Measurements from ENCODE around the gene BCAR1. TPM values are rescaled to one million over a fixed set of nuclear protein-coding genes. Genes with fewer than 3 reads are reported as not detected.

BCAR1 gene
- total and polyA plus RNA-seq, 10 of the 15 experiments (the other 5 are each of a cell fraction or from before 2014, with no cell fraction given): 0.13 to 14.1 (median 2.8) TPM; not detected in 1

GRCh38 chr16:75248142-75248535 is 3.3 kb downstream of the BCAR1 start:
- H3K27ac ChIP-seq (ENCODE audit: control insufficient read depth, insufficient read depth): no peak overlapping the region
- peaks cover 14% of the 10 kb centered on the region for H4K20me1 ChIP-seq (ENCODE audit: control insufficient read depth, insufficient read depth)
- H3K79me2 ChIP-seq (ENCODE audit: control insufficient read depth, insufficient read depth, low read length): no peaks in the 10 kb centered on the region; the same call in 1 of the 2 replicates
- 68% methylated on average over 13 of the region's 13 CpGs for WGBS (ENCODE audit: insufficient coverage, insufficient replicate concordance, low lambda C conversion rate, missing lambda C conversion rate)
- H3K9ac ChIP-seq (ENCODE audit: control insufficient read depth, insufficient read depth, low read length): no peak overlapping the region
- H2AFZ ChIP-seq (ENCODE audit: control insufficient read depth, low read depth, low read length): no peak overlapping the region
- intact Hi-C loops (cut with micrococcal nuclease; ENCODE audit: unreplicated experiment): no loop called here
- ChIA-PET CTCF (interaction anchor here (0.6 kb wide), 2 partner anchors 57 to 269 kb away, joined by 3 read pairs; no protein-coding TSS in a partner anchor), RAD21 (ENCODE audit: unreplicated experiment) (interaction anchor here (1.0 kb wide), 1 partner anchor 132 kb away, joined by 3 read pairs; no protein-coding TSS in a partner anchor), POLR2A (interaction anchor here (0.6 kb wide), 1 partner anchor 11 kb away, joined by 3 read pairs; no protein-coding TSS in a partner anchor), SMC1A (ENCODE audit: uncharacterized antibody, unreplicated experiment) (interaction anchor here (1.0 kb wide), 1 partner anchor 9 kb away, joined by 3 read pairs; no protein-coding TSS in a partner anchor)
- H3K9me3 ChIP-seq (replicated peaks; ENCODE audit: control insufficient read depth, insufficient read depth, low read length): no peaks in the 10 kb centered on the region
- ATAC-seq (no peak), FAIRE-seq (no peak), DNase-seq (ENCODE audit: low read depth, low spot score) (no peak)
- no peaks in the 10 kb centered on the region for H3K36me3 ChIP-seq (ENCODE audit: control insufficient read depth in 2 of 2, insufficient read depth in 2 of 2, low read length in 1 of 2)
- H3K4me3 ChIP-seq: no peak overlapping the region
- H3K4me1 ChIP-seq (ENCODE audit: control insufficient read depth, insufficient read depth, low read length): peaks cover 24% of the 10 kb centered on the region
- no TSS peak for BruUV-seq (replicated peaks)
- H3K4me2 ChIP-seq (ENCODE audit: control insufficient read depth, insufficient read depth): no peak overlapping the region
- in situ Hi-C loops (cut with MboI): no loop called here
- TF ChIP-seq STAT1 (conservative IDR thresholded peaks at IDR 0.05) (no peak), SIN3A (IDR thresholded peaks at IDR 0.05; ENCODE audit: low read depth, low read length) (no peak), BACH1 (IDR thresholded peaks at IDR 0.05; ENCODE audit: borderline replicate concordance) (no peak), TBL1XR1 (IDR thresholded peaks at IDR 0.05; ENCODE audit: low read depth, low read length) (no peak), MXI1 (IDR thresholded peaks at IDR 0.05; ENCODE audit: low read depth, low read length) (no peak), DPF2 (IDR thresholded peaks at IDR 0.05) (no peak), YY1 (IDR thresholded peaks at IDR 0.05; ENCODE audit: low read depth, low read length) (no peak), POLR2AphosphoS5 (IDR thresholded peaks at IDR 0.05; ENCODE audit: low read length) (no peak), EGR1 (IDR thresholded peaks at IDR 0.05; ENCODE audit: borderline replicate concordance in 1 of 2, low read depth in 2 of 2, low read length in 2 of 2) (no peak), BHLHE40 (IDR thresholded peaks at IDR 0.05; ENCODE audit: borderline replicate concordance in 1 of 2, low read depth in 2 of 2, low read length in 1 of 2) (no peak), ZNF592 (IDR thresholded peaks at IDR 0.05) (no peak), EED (IDR thresholded peaks at IDR 0.05; ENCODE audit: low read depth) (no peak), ZNF207 (IDR thresholded peaks at IDR 0.05; ENCODE audit: borderline replicate concordance) (no peak), BCLAF1 (IDR thresholded peaks at IDR 0.05) (no peak), ETV6 (conservative IDR thresholded peaks at IDR 0.05 in 1 of 2, IDR thresholded peaks at IDR 0.05 in 1 of 2; ENCODE audit: borderline replicate concordance in 1 of 2, low read depth in 1 of 2) (no peak)
- H3K27me3 ChIP-seq (replicated peaks in 1 of 2; ENCODE audit: control insufficient read depth in 2 of 2, insufficient read depth in 2 of 2, low read length in 1 of 2): peaks cover 0 to 4% of the 10 kb centered on the region in 2 experiments; a peak in 1 of 4 replicates
